HG03175 (cell line): ENCODE measurements around the gene SLC10A6.

ENCODE experiments used
- ATAC-seq: cut with Tn5 transposase; IDR thresholded peaks from one replicate; pipeline ENCODE4 v1.9.1; 2021; ENCODE audit warnings: mild to moderate bottlenecking, moderate library complexity; ENCODE audit not compliant: unreplicated experiment

The SLC10A6 gene

DNA sequence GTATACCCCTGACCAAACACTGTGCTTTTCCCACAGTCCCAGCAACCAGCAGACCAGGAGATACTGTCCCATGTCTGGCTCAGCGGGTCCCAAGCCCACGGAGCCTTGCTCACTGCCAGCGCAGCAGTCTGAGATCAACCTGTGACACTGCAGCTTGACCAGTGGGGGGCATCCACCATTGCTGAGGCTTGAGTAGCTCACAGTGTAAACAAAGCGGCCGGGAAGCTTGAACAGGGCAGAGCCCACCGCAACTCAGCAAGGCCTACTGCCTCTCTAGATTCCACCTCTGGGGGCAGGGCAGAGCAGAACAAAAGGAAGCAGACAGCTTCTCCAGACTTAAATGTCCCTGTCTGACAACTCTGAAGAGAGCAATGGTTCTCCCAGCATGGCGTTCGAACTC lies 58.1 kb downstream of the SLC10A6 start:
- ATAC-seq: no peak

GRCh38 chr4:86788826-86789225 lies 60.4 kb downstream of the SLC10A6 start:
- no peak for ATAC-seq

DNA sequence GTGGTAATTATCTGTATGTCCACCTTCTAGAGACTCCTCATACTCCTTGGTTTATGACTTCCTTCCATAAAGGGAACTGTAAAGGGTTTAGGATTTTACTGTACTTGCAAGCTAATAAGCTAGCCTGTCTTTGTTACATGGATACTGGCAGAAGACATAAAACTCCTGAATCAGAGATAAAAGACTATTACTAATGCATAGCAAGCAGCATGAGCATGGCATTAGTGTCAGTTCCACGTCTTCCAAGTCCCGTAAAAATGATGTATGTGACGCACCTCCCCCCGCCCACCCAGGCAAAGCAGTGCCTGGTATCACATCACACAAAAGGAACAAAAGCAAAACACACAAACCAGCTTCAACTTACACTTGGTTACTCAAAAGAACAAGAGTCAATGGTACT lies 71.0 kb downstream of the SLC10A6 start:
- ATAC-seq: no peak

DNA sequence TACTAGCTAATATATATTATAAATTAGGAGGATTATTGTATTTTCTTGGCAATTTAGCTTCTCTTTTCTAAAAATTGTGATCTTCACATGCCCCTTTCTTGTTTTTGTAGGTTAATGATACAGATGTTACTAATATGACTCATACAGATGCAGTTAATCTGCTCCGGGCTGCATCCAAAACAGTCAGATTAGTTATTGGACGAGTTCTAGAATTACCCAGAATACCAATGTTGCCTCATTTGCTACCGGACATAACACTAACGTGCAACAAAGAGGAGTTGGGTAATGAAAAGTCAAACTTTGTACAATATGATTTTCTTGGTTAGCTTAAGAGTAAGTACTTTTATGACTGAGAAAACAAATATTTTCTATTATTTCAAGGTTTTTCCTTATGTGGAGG lies 74.1 kb downstream of the SLC10A6 start:
- ATAC-seq: no peak
